ENCODE measurements around the gene SDK1.

Gene SDK1

GRCh38 chr7:3510101-3511020 lies 209.3 kb downstream of the SDK1 start:
- H3K79me2 ChIP-seq = no peaks in the 10 kb centered on the region
- H3K4me2 ChIP-seq (ENCODE audit: low read length) = no peak overlapping the region
- no peaks in the 10 kb centered on the region for H3K9me3 ChIP-seq (ENCODE audit: control insufficient read depth, low read length)
- no peak overlapping the region for H3K9ac ChIP-seq
- no peaks in the 10 kb centered on the region for H3K27me3 ChIP-seq (ENCODE audit: control insufficient read depth, insufficient read depth, low read length)
- no peaks in the 10 kb centered on the region for H3K36me3 ChIP-seq (ENCODE audit: control insufficient read depth, insufficient read depth, low read length)
- H3K4me3 ChIP-seq (ENCODE audit: low read depth, low read length) = no peak overlapping the region
- no peak for TF ChIP-seq CTCF (IDR thresholded peaks at IDR 0.05)
- no peak overlapping the region for H2AFZ ChIP-seq
- no peaks in the 10 kb centered on the region for H3K4me1 ChIP-seq
- no peak overlapping the region for H3K27ac ChIP-seq

- Histone ChIP-seq H3K79me2 (peaks cover 2% of the 10 kb centered on the region), H3K4me3 (ENCODE audit: low read depth, low read length) (no peak overlapping the region), H3K9ac (no peak overlapping the region), H3K36me3 (ENCODE audit: control insufficient read depth, insufficient read depth, low read length) (no peaks in the 10 kb centered on the region), H2AFZ (no peak overlapping the region), H3K27me3 (ENCODE audit: control insufficient read depth, insufficient read depth, low read length) (no peaks in the 10 kb centered on the region), H3K9me3 (ENCODE audit: control insufficient read depth, low read length) (no peaks in the 10 kb centered on the region), H3K4me2 (ENCODE audit: low read length) (no peak overlapping the region), H3K4me1 (no peaks in the 10 kb centered on the region), H3K27ac (no peak overlapping the region)
- TF ChIP-seq CTCF (IDR thresholded peaks at IDR 0.05) = no peak
Observed at GRCh38 chr7:3517344-3517743, 216.3 kb downstream of the SDK1 start.

GRCh38 chr7:3518546-3518945 lies 217.5 kb downstream of the SDK1 start:
- no peak overlapping the region for H3K9ac ChIP-seq
- peaks cover 2% of the 10 kb centered on the region for H3K79me2 ChIP-seq
- H3K4me1 ChIP-seq = no peaks in the 10 kb centered on the region
- no peak overlapping the region for H3K27ac ChIP-seq
- H3K27me3 ChIP-seq (ENCODE audit: control insufficient read depth, insufficient read depth, low read length) = no peaks in the 10 kb centered on the region
- TF ChIP-seq CTCF (IDR thresholded peaks at IDR 0.05) = no peak
- no peak overlapping the region for H3K4me2 ChIP-seq (ENCODE audit: low read length)
- H3K4me3 ChIP-seq (ENCODE audit: low read depth, low read length) = no peak overlapping the region
- no peak overlapping the region for H2AFZ ChIP-seq
- no peaks in the 10 kb centered on the region for H3K36me3 ChIP-seq (ENCODE audit: control insufficient read depth, insufficient read depth, low read length)
- no peaks in the 10 kb centered on the region for H3K9me3 ChIP-seq (ENCODE audit: control insufficient read depth, low read length)

- no peak overlapping the region for H3K9ac ChIP-seq
- H3K79me2 ChIP-seq = peaks cover 2% of the 10 kb centered on the region
- no peak for TF ChIP-seq CTCF (IDR thresholded peaks at IDR 0.05)
- no peaks in the 10 kb centered on the region for H3K27me3 ChIP-seq (ENCODE audit: control insufficient read depth, insufficient read depth, low read length)
- H2AFZ ChIP-seq = no peak overlapping the region
- no peaks in the 10 kb centered on the region for H3K9me3 ChIP-seq (ENCODE audit: control insufficient read depth, low read length)
- H3K27ac ChIP-seq = no peak overlapping the region
- no peak overlapping the region for H3K4me3 ChIP-seq (ENCODE audit: low read depth, low read length)
- H3K4me2 ChIP-seq (ENCODE audit: low read length) = no peak overlapping the region
- H3K4me1 ChIP-seq = no peaks in the 10 kb centered on the region
- no peaks in the 10 kb centered on the region for H3K36me3 ChIP-seq (ENCODE audit: control insufficient read depth, insufficient read depth, low read length)
Observed at GRCh38 chr7:3520206-3520605, 219.2 kb downstream of the SDK1 start.

Data from parathyroid adenoma (tissue), 2 donors.